DOHH2 (cell line): ENCODE measurements around the gene ZNF76.

Experiments
- EZH2phosphoT487 ChIP-seq: fragments of 200-600 bp; sonication (generic); IDR thresholded peaks from 2 replicates; pipeline ENCODE4 v1.6.1; 2017; ENCODE audit warnings: borderline replicate concordance, mild to moderate bottlenecking, antibody characterized with exemption, low read length, moderate library complexity, mixed read lengths
- TF ChIP-seq, protein P1 (sequence below): fragments of 200-600 bp; sonication (generic); IDR thresholded peaks from one replicate; pipeline ENCODE4 v1.5.1; 2014; ENCODE audit warnings: antibody characterized with exemption, mild to moderate bottlenecking, low read depth, low read length; ENCODE audit not compliant: poor library complexity, severe bottlenecking

- TF ChIP-seq EZH2phosphoT487 = no peak
- TF ChIP-seq, protein P1, sequence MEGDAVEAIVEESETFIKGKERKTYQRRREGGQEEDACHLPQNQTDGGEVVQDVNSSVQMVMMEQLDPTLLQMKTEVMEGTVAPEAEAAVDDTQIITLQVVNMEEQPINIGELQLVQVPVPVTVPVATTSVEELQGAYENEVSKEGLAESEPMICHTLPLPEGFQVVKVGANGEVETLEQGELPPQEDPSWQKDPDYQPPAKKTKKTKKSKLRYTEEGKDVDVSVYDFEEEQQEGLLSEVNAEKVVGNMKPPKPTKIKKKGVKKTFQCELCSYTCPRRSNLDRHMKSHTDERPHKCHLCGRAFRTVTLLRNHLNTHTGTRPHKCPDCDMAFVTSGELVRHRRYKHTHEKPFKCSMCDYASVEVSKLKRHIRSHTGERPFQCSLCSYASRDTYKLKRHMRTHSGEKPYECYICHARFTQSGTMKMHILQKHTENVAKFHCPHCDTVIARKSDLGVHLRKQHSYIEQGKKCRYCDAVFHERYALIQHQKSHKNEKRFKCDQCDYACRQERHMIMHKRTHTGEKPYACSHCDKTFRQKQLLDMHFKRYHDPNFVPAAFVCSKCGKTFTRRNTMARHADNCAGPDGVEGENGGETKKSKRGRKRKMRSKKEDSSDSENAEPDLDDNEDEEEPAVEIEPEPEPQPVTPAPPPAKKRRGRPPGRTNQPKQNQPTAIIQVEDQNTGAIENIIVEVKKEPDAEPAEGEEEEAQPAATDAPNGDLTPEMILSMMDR = no peak
These were observed 46.2 kb upstream of the ZNF76 start for GRCh38 chr6:35213298-35213791.
